Omental fat pad (tissue), 4 donors: ENCODE measurements around the gene SORCS1. TPM values are rescaled to one million over a fixed set of nuclear protein-coding genes. Genes with fewer than 3 reads are reported as not detected.

ENCODE experiments used
- ATAC-seq: fragments of 150-250 bp; one replicate; pipeline ENCODE4 v1.9.1; 2016; ENCODE audit warnings: mild to moderate bottlenecking, moderate library complexity; ENCODE audit not compliant: low FRiP score
- DNase-seq: peaks from one replicate; pipeline ENCODE4 v3.0.0-alpha.2; 2019; ENCODE audit warnings: low spot score
- CTCF ChIP-seq, 3 donors: fragments of 450-650 bp; IDR thresholded peaks; one replicate each; pipeline ENCODE4 v1.5.1; 2016 to 2017; ENCODE audit warnings: antibody characterized with exemption in 3 of 3, mild to moderate bottlenecking in 3 of 3, moderate library complexity in 2 of 3
- total RNA-seq, 4 donors: library from RNA; depleted of rRNA; stranded (reverse); fragments of >200 nt; gene quantifications; one replicate each; pipeline ENCODE4 v1.1.0, GENCODE V29; 2016

SORCS1 gene
- total RNA-seq, 4 donors from 2014 or later, result 0.09 to 1.3 (median 0.37) TPM

- TF ChIP-seq CTCF (IDR thresholded peaks at IDR 0.05), result no peak
- no peak for ATAC-seq
- DNase-seq, result no peak
Observed at GRCh38 chr10:106826716-106827115, 337.8 kb downstream of the SORCS1 start.

GRCh38 chr10:106825576-106826364, 338.7 kb downstream of the SORCS1 start:
- no peak for TF ChIP-seq CTCF (IDR thresholded peaks at IDR 0.05)
- ATAC-seq, result no peak
- DNase-seq, result no peak

- ATAC-seq (no peak), DNase-seq (no peak)
Observed at GRCh38 chr10:106820579-106820978, 343.9 kb downstream of the SORCS1 start.

GRCh38 chr10:106819490-106819889, 345.0 kb downstream of the SORCS1 start:
- no peak for TF ChIP-seq CTCF (IDR thresholded peaks at IDR 0.05)
- ATAC-seq, result no peak
- no peak for DNase-seq

More at GRCh38 chr10:106820579-106820978, 343.9 kb downstream of the SORCS1 start:
- no peak for TF ChIP-seq CTCF (IDR thresholded peaks at IDR 0.05)

GRCh38 chr10:106816318-106817085, 348.0 kb downstream of the SORCS1 start:
- DNase-seq, result no peak
- no peak for TF ChIP-seq CTCF (IDR thresholded peaks at IDR 0.05)
- ATAC-seq, result no peak

- no peak for TF ChIP-seq CTCF (IDR thresholded peaks at IDR 0.05)
- DNase-seq (no peak), ATAC-seq (no peak)
Observed at GRCh38 chr10:106815427-106816043, 349.0 kb downstream of the SORCS1 start.
